GM21825 (cell line): ENCODE data around the gene CDHR3.

Experiments used
- ATAC-seq: cut with Tn5 transposase; IDR thresholded peaks from one replicate; pipeline ENCODE4 v1.9.1; 2021; ENCODE audit warnings: mild to moderate bottlenecking, moderate library complexity; ENCODE audit not compliant: unreplicated experiment

Gene CDHR3

GRCh38 chr7:106021151-106022067 lies 58.3 kb downstream of the CDHR3 start:
- ATAC-seq, result no peak

GRCh38 chr7:106022193-106022821 lies 59.2 kb downstream of the CDHR3 start:
- peak; percentile 80 for ATAC-seq

GRCh38 chr7:106023369-106024322 lies 60.6 kb downstream of the CDHR3 start:
- ATAC-seq, result no peak

- ATAC-seq, result no peak
These were observed 63.0 kb downstream of the CDHR3 start for GRCh38 chr7:106026101-106026500.

GRCh38 chr7:106029451-106029850 lies 66.4 kb downstream of the CDHR3 start:
- no peak for ATAC-seq

- no peak for ATAC-seq
These were observed 66.9 kb downstream of the CDHR3 start for GRCh38 chr7:106029941-106030340.

GRCh38 chr7:106031300-106032035 lies 68.4 kb downstream of the CDHR3 start:
- no peak for ATAC-seq

- no peak for ATAC-seq
These were observed 69.2 kb downstream of the CDHR3 start for GRCh38 chr7:106032295-106032694.

- no peak for ATAC-seq
These were observed 70.7 kb downstream of the CDHR3 start for GRCh38 chr7:106033735-106034134.

- no peak for ATAC-seq
These were observed 71.3 kb downstream of the CDHR3 start for GRCh38 chr7:106034383-106034782.

- ATAC-seq, result no peak
These were observed 72.5 kb downstream of the CDHR3 start for GRCh38 chr7:106035568-106035967.

GRCh38 chr7:106036004-106036403 lies 72.9 kb downstream of the CDHR3 start:
- no peak for ATAC-seq

GRCh38 chr7:106037489-106038176 lies 74.6 kb downstream of the CDHR3 start:
- no peak for ATAC-seq

GRCh38 chr7:106038289-106038688 lies 75.2 kb downstream of the CDHR3 start:
- no peak for ATAC-seq

- ATAC-seq, result no peak
These were observed 75.9 kb downstream of the CDHR3 start for GRCh38 chr7:106038916-106039315.

GRCh38 chr7:106039486-106040060 lies 76.5 kb downstream of the CDHR3 start:
- ATAC-seq, result no peak

GRCh38 chr7:106041140-106041717 lies 78.2 kb downstream of the CDHR3 start:
- ATAC-seq, result no peak

GRCh38 chr7:106042196-106042611 lies 79.1 kb downstream of the CDHR3 start:
- no peak for ATAC-seq

- ATAC-seq, result no peak
These were observed 82.1 kb downstream of the CDHR3 start for GRCh38 chr7:106045139-106045538.
